A549 treated with RU486 at 1 μM for 4 hours (cell line): ENCODE measurements around the gene CEACAM4. TPM values are rescaled to one million over a fixed set of nuclear protein-coding genes. Genes with fewer than 3 reads are reported as not detected.

Source experiments
- total RNA-seq: library from RNA; stranded (reverse); fragments of 200-300 nt; extraction: Qiagen RNA extraction; gene quantifications from 5 replicates; pipeline ENCODE4 v1.2.3, GENCODE V29; 2022; ENCODE audit warnings: low read depth

Gene CEACAM4
- not detected in 5 replicates for total RNA-seq

DNA sequence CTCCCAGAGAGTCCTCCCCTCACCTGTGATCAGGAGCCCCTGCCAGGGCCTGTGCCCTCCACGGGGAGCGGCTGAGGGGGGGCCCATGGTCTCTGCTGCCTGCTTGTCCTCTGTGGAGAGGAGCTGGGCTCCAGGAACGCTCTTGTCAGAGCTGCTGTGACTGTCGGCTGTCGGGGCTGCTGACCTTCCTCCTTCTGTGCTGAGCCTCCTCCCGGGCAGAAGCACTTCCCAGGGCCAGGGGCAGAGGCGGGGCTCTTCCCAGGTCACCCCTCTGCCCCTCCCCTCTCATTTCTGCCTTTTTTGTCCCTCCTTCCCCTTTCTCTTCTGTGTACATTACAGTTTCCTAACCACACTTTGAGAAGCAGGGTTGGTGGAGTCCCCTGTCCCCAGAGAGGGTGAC is at the start of gene CEACAM4:
TSS of gene CEACAM4 (minus strand) at position 198 of the 400 bp plus-strand sequence. CDS start at position 87, 111 bp downstream.

DNA sequence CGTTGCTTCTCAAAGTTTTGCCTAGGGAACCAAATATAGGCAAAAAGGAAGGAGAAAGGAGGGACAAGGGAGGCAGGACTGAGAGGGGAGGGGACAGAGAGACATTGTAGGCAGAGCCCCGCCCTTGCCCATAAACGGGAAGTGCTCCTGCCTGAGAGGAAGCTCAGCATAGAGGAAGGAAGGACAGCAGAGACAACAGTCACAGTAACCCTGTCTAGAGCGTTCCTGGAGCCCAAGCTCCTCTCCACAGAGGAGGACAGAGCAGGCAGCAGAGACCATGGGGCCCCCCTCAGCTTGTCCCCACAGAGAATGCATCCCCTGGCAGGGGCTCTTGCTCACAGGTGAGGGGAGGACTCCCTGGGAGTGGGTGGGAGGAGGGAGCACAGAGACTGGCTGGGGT is 50.9 kb downstream of the CEACAM4 start, which contains the start of gene CEACAM21:
TSS of gene CEACAM21 (plus strand) at position 169 of the 400 bp plus-strand sequence. CDS start at position 278, 109 bp downstream.

Other genes with a start within 250 kb of the CEACAM4 start
- gene EXOSC5, start 229.7 kb downstream of the CEACAM4 start, total RNA-seq = 79.6 to 101 TPM (median 99.0 TPM) in 5 replicates
- gene BCKDHA, start 229.3 kb downstream of the CEACAM4 start, total RNA-seq = 39.3 to 45.6 TPM (median 42.8 TPM) in 5 replicates
- gene B3GNT8, start 199.7 kb downstream of the CEACAM4 start, total RNA-seq = 0.08 to 0.25 TPM in 2 of 5 replicates, not detected in the others
- 103 to 125 TPM (median 108 TPM) in 5 replicates for gene DMAC2, start 187.2 kb downstream of the CEACAM4 start, total RNA-seq
- gene ERICH4, start 183.9 kb downstream of the CEACAM4 start, total RNA-seq = 0.10 TPM in 1 of 5 replicates, not detected in the others
- gene CEACAM21, start 50.9 kb downstream of the CEACAM4 start, total RNA-seq = not detected in 5 replicates
- 0.24 TPM in 1 of 5 replicates, not detected in the others for gene CEACAM7, start 61.2 kb upstream of the CEACAM4 start, total RNA-seq
- gene CEACAM5, start 81.6 kb upstream of the CEACAM4 start, total RNA-seq = 1.9 to 2.5 TPM (median 2.2 TPM) in 5 replicates
- 21.0 to 26.8 TPM (median 24.4 TPM) in 5 replicates for gene CEACAM6, start 128.5 kb upstream of the CEACAM4 start, total RNA-seq
- not detected in 5 replicates for gene CEACAM3, start 169.5 kb upstream of the CEACAM4 start, total RNA-seq
- not detected in 5 replicates for gene LYPD4, start 217.6 kb upstream of the CEACAM4 start, total RNA-seq
- gene DMRTC2, start 218.0 kb upstream of the CEACAM4 start, total RNA-seq = not detected in 5 replicates
- 8,596 to 10,712 TPM (median 9,242 TPM) in 5 replicates for gene RPS19, start 233.2 kb upstream of the CEACAM4 start, total RNA-seq